ENCODE measurements around the gene DAZAP1.

The DAZAP1 gene

DNA sequence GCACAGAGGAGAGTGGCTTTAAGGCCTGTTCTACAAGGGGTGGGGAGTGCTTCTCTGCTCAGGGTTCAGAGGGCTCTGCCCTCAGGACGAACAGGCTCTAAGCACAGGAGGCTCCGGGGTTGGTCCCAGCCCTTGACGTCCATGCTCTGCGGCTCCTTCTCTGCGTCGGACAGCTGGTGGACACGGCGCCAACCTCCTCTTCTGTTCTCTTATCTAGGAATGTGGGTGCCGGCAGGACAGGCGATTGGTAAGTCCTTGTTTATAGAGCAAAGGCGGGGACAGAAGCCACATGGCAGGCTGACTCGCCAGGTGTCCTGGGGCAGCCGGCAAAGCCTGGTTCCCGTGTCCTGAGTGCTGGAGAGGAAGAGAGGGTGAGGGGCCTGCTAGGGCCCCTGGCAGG, 22.4 kb downstream of the DAZAP1 start:
- peaks cover 97% of the 10 kb centered on the region for H3K36me3 ChIP-seq
- TF ChIP-seq, protein P1, sequence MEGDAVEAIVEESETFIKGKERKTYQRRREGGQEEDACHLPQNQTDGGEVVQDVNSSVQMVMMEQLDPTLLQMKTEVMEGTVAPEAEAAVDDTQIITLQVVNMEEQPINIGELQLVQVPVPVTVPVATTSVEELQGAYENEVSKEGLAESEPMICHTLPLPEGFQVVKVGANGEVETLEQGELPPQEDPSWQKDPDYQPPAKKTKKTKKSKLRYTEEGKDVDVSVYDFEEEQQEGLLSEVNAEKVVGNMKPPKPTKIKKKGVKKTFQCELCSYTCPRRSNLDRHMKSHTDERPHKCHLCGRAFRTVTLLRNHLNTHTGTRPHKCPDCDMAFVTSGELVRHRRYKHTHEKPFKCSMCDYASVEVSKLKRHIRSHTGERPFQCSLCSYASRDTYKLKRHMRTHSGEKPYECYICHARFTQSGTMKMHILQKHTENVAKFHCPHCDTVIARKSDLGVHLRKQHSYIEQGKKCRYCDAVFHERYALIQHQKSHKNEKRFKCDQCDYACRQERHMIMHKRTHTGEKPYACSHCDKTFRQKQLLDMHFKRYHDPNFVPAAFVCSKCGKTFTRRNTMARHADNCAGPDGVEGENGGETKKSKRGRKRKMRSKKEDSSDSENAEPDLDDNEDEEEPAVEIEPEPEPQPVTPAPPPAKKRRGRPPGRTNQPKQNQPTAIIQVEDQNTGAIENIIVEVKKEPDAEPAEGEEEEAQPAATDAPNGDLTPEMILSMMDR (IDR thresholded peaks at IDR 0.05; ENCODE audit: low read depth, low read length): no peak
- no peak overlapping the region for H3K4me3 ChIP-seq (ENCODE audit: low read depth, low read length)
- no peaks in the 10 kb centered on the region for H3K9me3 ChIP-seq
- no peaks in the 10 kb centered on the region for H3K4me1 ChIP-seq
- no peaks in the 10 kb centered on the region for H3K27me3 ChIP-seq
- DNase-seq: no peak

GRCh38 chr19:1430246-1430645, 22.9 kb downstream of the DAZAP1 start:
- Histone ChIP-seq H3K27me3 (no peaks in the 10 kb centered on the region), H3K36me3 (peaks cover 95% of the 10 kb centered on the region), H3K9me3 (no peaks in the 10 kb centered on the region), H3K4me1 (no peaks in the 10 kb centered on the region), H3K4me3 (ENCODE audit: low read depth, low read length) (no peak overlapping the region)
- TF ChIP-seq, protein P1 (IDR thresholded peaks at IDR 0.05; ENCODE audit: low read depth, low read length): no peak
- DNase-seq: no peak

- DNase-seq: no peak
- TF ChIP-seq, protein P1 (IDR thresholded peaks at IDR 0.05; ENCODE audit: low read depth, low read length): no peak
- Histone ChIP-seq H3K9me3 (no peaks in the 10 kb centered on the region), H3K27me3 (no peaks in the 10 kb centered on the region), H3K36me3 (peaks cover 85% of the 10 kb centered on the region), H3K4me1 (peaks cover 3% of the 10 kb centered on the region), H3K4me3 (ENCODE audit: low read depth, low read length) (no peak overlapping the region)
These were observed 24.5 kb downstream of the DAZAP1 start for GRCh38 chr19:1431759-1432506.

GRCh38 chr19:1432507-1432887, 25.1 kb downstream of the DAZAP1 start:
- peaks cover 79% of the 10 kb centered on the region for H3K36me3 ChIP-seq
- H3K4me3 ChIP-seq (ENCODE audit: low read depth, low read length): no peak overlapping the region
- no peaks in the 10 kb centered on the region for H3K27me3 ChIP-seq
- no peaks in the 10 kb centered on the region for H3K9me3 ChIP-seq
- TF ChIP-seq, protein P1 (IDR thresholded peaks at IDR 0.05; ENCODE audit: low read depth, low read length): no peak
- H3K4me1 ChIP-seq: peaks cover 3% of the 10 kb centered on the region
- no peak for DNase-seq

DNA sequence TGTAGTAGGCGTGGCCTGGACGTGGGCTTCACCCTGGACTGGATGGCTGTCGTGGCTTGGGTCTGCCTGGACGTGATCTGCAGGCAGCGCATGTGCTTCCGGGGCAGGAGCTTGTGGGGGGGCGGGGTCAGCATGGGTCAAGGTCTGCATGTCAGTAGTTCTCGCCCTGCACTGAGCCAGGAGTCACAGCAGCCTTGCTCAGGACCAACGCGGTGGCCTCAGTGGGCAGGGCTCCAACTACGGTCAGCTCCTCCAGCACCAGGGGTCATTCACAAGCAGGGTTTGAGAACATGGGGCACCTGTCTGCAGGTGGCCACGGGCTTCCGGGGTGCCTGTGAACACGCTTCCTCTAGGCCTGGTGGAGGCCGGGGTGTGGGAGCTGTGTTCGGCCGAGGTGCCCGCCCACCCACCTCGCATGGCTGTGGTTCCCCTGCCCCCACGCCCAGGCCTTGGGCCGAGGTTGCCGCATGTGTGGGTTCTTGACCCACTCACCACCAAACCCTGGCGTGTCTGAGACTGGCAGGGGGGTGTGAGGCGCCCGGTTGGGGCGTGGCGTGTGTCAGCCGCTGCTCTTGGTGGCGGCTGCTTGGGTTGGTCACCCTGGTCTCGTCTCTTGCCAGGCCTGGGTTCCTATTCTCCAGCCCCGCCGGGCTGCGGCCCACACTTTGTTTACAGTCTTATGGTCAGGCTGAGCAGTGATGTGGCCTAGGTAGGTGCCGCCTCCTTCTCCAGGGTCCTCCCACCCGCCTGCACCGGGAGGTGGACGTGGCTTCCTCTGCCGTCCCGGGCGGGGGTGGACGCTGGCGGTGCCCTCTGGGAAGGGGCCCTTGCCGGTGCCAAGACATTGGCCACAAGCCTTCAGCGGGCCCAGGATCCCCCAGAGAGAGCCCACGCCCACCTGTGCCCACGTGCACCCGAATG, 26.0 kb downstream of the DAZAP1 start:
- Histone ChIP-seq H3K27me3 (no peaks in the 10 kb centered on the region), H3K4me1 (peaks cover 3% of the 10 kb centered on the region), H3K9me3 (no peaks in the 10 kb centered on the region), H3K4me3 (ENCODE audit: low read depth, low read length) (no peak overlapping the region), H3K36me3 (peaks cover 70% of the 10 kb centered on the region)
- DNase-seq: no peak
- TF ChIP-seq, protein P1 (IDR thresholded peaks at IDR 0.05; ENCODE audit: low read depth, low read length): no peak

GRCh38 chr19:1434040-1434366, 26.6 kb downstream of the DAZAP1 start:
- DNase-seq: no peak
- Histone ChIP-seq H3K9me3 (no peaks in the 10 kb centered on the region), H3K4me1 (peaks cover 3% of the 10 kb centered on the region), H3K36me3 (peaks cover 65% of the 10 kb centered on the region), H3K4me3 (ENCODE audit: low read depth, low read length) (no peak overlapping the region), H3K27me3 (no peaks in the 10 kb centered on the region)
- TF ChIP-seq, protein P1 (IDR thresholded peaks at IDR 0.05; ENCODE audit: low read depth, low read length): no peak

Measured in BE2C (cell line).